Stimulated activated CD4-positive, alpha-beta T cell treated with anti-CD3 and anti-CD28 coated beads, TNF-alpha, amount 100 ng/mL, for 4 hours (primary cell): ENCODE data around the gene IER3.

Experiments
- DNase-seq, 3 experiments: peaks; one replicate each; pipeline ENCODE4 v3.0.0-alpha.2; 2020; ENCODE audit warnings: low read depth in 3 of 3

The IER3 gene

GRCh38 chr6:30747902-30748769 lies 3.8 kb upstream of the IER3 start:
- DNase-seq = no peak

DNA sequence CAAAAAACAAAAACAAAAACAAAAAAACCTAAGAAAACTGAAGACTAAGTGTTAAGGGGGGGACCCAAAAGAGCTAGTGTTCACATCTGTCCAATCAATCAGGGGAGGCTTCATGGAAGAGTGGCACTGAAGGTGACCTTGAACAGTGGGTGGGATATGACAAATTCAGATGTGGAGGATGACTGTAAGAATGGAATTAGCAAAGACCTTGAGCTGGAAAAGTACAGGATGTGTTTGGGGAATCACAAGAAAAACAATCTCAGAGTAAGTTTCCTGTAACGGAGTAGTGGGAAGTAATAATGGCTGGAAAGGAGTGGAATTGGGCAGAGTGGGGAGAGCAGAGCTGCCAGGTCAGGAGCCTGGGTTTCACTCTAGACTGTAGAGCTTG lies 2.9 kb upstream of the IER3 start:
- no peak for DNase-seq

GRCh38 chr6:30743099-30744053 lies 971 bp downstream of the IER3 start:
- no peak for DNase-seq

DNA sequence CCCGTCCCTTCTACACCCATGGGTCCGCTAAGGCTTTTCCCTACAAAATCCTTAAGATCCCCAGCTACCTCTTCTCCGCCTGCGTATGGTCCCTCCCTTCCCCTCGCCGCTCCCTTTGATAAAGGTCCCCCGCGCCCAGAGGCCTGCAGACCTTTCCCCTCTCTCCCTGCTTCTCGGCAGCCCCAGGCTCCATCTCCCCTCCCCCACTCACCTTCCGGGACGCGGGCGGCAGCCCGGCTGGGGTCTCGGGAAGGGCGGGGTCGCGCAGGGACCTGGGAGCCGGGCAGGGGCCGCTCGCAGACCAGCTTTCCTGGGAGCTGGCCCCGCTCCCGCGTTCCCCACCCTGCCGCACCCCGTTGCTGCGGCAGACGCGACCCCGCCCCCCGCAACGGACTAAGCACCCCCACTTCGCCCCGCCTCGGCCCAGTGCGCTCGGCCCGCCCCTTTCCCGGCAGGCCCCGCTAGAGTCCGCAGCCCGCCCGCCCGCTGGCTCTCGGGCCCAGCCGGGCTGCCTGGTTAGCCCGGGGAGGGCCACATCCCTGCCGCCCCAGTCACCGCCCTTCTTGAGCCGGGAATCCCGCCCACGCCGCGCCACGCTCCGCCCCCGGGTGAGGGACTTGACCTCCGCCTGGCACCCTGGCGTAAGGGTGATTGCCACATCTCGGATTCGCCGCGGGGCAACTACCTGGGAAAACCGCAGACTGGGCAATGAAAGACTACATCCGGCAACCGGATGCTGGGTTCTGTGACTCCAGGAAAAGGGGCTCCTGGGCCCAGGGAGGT lies 1.8 kb downstream of the IER3 start, which contains the start of gene FLOT1:
TSS of gene FLOT1 (minus strand) at position 372 of the 783 bp plus-strand sequence. CDS start 498 bp downstream, outside the sequence.
- DNase-seq = peak; percentile 89 to 95 (median 91)

DNA sequence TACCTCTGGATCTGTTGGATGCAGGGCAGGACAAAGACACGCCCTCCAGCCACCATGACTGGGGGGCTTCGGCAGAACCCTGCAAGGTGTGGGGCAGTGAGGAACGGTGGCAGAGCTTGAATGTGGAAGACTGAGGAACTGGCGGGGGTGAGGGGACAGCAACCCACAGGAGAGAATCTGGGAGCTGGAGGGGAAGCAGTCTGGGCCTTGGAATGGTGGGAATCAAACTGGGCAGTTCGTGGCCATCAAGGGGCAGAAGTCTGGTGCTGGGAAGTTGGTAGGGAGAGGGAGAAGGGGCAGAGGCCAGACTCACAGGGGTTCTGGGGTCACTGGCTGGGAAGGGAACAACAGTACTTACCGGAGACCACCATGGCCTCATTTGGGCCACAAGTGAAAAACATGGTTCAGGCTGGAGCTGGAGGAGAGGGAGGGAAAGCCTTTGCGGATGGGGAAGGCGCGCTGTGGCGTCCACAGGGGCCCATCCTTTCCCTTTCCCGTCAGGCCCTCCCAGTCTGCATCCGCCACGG lies 2.5 kb downstream of the IER3 start:
- DNase-seq = peak; percentile 53 to 65 (median 57)

- DNase-seq = peak in 1 of 3 experiments; percentile 38
Observed at GRCh38 chr6:30741063-30741779, 3.1 kb downstream of the IER3 start.

DNA sequence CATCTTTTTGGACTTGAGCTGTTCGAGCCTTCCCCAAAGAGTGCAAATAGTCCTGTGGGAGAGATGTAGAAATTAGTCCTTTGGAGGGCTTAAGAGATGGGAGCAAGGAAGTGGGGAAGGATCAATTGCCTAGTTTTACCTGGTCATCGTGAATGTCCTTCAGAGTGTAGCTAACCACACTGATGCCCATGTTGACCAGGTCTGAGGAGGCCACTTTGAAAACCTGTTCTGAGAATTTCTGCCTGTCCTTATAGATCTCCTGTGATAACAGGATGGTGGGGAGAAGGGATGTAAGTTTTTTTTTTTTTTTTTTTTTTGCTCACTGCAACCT lies 3.8 kb downstream of the IER3 start:
- no peak for DNase-seq

DNA sequence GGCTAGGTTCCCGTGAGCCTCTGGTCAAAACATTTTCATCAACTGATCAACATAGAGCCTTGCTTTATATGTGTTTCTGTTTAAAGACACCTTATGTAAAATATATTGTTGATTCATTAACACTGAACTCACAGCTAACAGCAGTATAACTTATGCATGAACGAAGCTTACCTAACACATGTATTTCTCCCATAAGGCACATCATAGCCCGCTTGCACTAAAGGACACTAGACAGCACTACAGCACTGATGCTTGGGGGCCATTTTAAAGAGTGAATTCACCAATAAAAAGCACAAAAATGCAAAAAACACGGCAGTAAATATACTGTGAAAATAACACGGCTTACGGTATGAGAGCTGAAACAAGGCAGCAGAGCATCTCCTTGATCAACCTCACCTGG lies 5.8 kb downstream of the IER3 start:
- DNase-seq = no peak

- DNase-seq = no peak
Observed at GRCh38 chr6:30735668-30736314, 8.6 kb downstream of the IER3 start.

GRCh38 chr6:30732237-30732943 lies 12.0 kb downstream of the IER3 start:
- DNase-seq = no peak

DNA sequence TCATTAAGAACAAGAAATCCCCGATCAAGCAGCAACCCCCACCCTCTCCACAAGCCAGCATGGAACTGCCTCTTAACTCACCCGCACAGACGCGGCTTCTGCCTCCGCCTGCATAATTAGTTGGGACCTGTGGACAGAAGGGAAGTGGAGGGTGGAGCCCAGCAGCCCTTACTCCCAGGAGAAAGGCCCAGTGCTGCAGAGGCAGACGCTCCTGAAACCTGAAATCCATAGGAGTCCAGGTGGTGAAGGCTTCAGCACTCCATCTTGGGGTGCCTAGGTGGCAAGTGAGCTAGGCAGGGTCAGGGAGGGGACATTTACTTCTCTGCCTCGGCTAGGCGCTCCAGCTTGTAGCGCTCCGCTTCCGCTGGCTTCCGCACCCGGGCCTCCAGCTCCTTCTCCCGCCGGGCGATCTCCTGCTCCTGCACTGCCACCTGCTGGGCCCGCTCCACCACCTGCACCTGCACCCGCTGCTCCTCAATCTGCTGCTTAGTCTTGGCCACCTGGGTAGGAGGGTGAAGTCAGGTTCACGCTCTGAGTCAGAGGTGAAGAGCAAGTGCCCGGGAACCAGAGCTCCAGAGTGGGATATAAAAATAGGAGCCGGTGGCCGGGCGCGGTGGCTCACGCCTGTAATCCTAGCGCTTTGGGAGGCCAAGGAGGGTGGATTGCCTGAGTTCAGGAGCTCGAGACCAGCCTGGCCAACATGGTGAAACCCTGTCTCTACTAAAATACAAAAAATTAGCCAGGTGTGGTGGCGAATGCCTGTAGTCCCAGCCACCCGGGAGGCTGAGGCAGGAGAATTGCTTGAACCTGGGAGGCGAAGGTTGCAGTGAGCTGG lies 13.5 kb downstream of the IER3 start:
- peak; percentile 65 to 76 (median 76) for DNase-seq

- no peak for DNase-seq
Observed at GRCh38 chr6:30727920-30728553, 16.3 kb downstream of the IER3 start.

DNA sequence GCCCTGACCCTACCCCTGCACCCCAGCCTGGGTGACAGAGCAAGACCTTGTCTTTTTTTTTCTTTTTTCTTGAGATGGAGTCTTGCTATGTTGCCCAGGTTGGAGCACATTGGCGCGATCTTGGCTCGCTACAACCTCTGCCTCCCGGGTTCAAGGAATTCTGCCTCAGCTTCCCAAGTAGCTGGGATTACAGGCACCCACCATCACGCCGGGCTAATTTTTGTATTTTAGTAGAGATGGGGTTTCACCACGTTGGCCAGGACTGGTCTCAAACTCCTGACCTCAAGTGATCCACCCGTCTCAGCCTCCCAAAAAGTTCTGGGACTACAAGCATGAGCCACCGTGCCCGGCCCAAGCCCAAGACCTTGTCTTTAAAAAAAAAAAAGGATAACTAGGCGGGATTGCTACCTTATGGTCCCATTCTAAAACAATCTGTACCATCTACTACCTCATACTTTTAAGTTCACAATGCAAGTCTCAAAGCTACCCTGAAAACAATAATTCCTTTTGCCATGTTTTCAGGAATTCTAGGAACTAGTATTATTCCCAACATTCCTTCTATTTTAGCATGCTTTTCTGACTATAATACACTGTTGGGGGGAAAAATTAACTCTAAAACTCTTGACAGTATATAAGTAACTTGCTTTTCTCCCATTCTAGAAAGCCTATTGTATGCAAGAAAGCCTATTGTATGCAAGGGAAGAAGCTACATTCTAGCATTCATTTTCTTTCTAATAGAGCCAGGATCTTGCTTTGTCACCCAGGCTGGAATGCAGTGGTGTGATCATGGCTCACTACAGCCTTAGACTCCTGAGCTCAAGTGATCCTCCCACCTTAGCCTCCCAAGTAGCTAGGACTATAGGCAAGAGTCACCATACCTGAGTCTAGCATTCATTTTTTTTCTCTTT lies 17.6 kb downstream of the IER3 start:
- DNase-seq = no peak

DNA sequence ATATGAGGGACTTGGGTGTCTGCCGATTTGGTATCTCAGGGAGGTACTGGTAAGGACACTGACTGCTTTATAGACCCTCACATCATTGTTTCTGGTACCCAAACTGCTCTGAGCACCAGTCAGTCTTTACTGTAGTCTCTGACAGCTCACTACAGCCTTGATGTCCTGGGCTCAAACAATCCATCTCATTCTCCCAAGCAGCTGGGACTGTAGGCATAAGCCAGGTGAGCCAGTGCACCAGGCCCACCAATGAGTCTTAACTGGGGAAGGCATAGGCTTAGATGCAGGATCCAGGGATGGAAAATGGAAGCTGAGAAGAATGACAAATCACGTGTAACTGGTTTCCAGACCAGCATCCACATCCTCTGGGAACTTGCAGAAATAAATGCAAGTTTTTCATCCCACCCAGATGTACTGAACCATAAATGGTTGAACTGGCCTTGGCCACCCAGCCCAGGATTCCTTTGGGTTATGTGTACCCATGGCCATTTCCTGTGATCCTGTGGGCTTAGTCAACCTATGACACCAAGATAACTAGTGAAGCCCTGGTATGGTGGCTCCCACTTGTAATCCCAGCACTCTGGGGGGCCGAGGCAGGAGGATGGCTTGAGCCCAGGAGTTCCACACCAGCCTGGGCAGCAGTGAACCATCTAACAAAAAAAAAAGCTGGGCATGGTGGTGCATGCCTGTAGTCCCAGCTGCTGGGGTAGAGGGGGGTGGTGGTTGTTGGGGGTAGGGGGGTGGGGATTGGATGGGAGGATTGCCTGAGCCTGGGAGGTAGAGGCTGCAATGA lies 18.4 kb downstream of the IER3 start:
- DNase-seq = no peak

DNA sequence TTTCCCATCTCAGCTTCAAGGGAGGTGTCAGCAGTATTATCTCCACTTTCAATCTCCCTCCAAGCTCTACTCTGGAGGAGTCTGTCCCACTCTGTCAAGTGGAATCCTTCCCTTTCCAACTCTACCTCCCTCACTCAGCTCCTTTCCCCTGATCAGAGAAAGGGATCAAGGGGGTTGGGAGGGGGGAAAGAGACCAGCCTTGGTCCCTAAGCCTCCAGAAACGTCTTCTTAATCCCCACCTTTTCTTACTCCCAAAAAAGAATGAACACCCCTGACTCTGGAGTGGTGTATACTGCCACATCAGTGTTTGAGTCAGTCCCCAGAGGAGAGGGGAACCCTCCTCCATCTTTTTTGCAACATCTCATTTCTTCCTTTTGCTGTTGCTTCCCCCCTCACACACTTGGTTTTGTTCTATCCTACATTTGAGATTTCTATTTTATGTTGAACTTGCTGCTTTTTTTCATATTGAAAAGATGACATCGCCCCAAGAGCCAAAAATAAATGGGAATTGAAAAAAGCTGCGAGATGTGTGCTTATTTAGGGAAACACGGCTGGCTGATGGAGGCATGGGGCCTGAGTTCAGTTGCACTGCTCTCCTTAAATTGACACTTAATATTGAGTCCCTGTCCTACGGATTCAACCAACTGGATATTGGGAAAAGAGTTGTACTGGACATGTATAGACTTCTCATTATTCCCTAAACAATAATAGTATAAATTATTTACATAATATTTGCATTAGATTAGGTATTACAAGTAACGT lies 19.3 kb downstream of the IER3 start:
- DNase-seq = no peak
